Measurements from ENCODE around the gene TUBGCP2. TPM values are rescaled to one million over a fixed set of nuclear protein-coding genes. Genes with fewer than 3 reads are reported as not detected.

TUBGCP2 gene
- total RNA-seq, 1 experiment from 2014 or later, result 23.3 TPM

GRCh38 chr10:133349577-133350011 lies 40.9 kb upstream of the TUBGCP2 start:
- no peaks in the 10 kb centered on the region for H3K9me3 ChIP-seq (replicated peaks)
- no peaks in the 10 kb centered on the region for H3K27me3 ChIP-seq
- H3K4me1 ChIP-seq, result no peaks in the 10 kb centered on the region
- H3K27ac ChIP-seq, result no peak overlapping the region
- DNase-seq, result no peak
- H3K36me3 ChIP-seq, result no peaks in the 10 kb centered on the region
- H3K4me3 ChIP-seq, result no peak overlapping the region

GRCh38 chr10:133349160-133349568 lies 40.5 kb upstream of the TUBGCP2 start:
- no peaks in the 10 kb centered on the region for H3K36me3 ChIP-seq

DNA sequence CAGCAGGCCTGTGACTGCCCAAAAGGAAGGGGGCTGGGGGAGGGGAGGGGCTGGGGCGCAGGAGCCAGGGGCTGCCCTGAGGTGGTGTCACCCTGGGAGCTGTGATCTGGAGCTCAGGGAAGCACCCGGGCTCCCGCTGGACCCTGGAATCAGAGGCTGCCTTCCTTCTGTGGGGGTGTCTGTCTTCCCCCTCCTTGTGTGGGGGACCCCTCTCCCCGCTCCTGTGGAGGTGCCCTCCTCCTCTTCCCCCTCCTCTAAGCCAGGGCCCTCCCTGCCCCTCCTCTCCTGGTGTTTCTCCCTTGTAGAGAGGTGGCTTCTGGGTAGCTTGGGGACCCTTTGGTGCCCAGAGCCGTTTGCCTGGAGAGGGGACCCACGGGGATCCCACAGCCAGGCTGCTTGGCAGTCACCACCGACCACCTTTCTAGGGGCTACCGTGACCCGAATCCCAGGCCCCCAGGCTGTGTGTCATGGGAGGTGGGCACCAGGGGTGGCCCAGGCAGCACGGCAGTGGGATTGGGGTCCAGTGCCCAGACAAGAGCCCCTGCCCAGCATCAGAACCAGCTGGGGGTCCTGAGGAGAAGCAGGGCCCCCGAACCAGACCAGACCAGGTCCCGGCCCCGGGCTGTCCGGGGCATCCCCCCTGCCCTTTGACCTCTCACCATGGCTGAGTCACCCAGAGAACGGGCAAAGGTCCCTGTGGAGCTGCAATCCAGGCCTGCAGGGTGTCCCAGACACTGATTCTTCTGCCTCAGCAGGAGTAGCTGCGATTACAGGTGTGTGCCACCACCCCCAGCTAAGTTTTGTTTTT lies 39.2 kb upstream of the TUBGCP2 start:
- Histone ChIP-seq H3K4me1 (no peaks in the 10 kb centered on the region), H3K4me3 (no peak overlapping the region), H3K27me3 (no peaks in the 10 kb centered on the region), H3K36me3 (no peaks in the 10 kb centered on the region), H3K9me3 (replicated peaks) (no peaks in the 10 kb centered on the region), H3K27ac (no peak overlapping the region)
- no peak for DNase-seq

More at GRCh38 chr10:133349160-133349568, 40.5 kb upstream of the TUBGCP2 start:
- H3K9me3 ChIP-seq (replicated peaks), result no peaks in the 10 kb centered on the region
- no peak overlapping the region for H3K27ac ChIP-seq
- no peaks in the 10 kb centered on the region for H3K27me3 ChIP-seq
- H3K4me3 ChIP-seq, result no peak overlapping the region
- no peak for DNase-seq
- no peaks in the 10 kb centered on the region for H3K4me1 ChIP-seq

DNA sequence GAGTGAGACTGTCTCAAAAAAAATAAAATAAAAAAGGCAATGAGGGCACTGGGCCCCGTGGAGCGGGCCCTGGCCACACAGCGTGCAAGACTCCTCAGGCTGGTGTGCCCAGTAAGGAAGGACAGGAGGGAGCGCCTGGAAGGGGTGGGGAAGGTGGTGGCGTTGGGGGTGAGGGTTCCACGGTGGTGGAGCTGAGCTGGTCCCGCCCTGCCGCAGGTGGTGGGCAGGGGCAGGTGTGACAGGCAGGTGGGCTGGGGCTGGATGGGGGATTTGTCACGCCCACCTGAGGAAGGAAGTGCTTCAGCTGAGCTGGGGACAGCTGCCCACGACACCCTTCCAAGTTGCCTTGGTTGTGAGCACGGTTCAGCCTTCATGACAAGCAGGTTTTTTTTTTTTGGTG lies 37.7 kb upstream of the TUBGCP2 start:
- no peaks in the 10 kb centered on the region for H3K4me1 ChIP-seq
- DNase-seq, result no peak
- H3K36me3 ChIP-seq, result no peaks in the 10 kb centered on the region
- H3K27me3 ChIP-seq, result no peaks in the 10 kb centered on the region
- H3K4me3 ChIP-seq, result no peak overlapping the region
- no peaks in the 10 kb centered on the region for H3K9me3 ChIP-seq (replicated peaks)
- H3K27ac ChIP-seq, result no peak overlapping the region

- no peak for DNase-seq
- Histone ChIP-seq H3K4me3 (no peak overlapping the region), H3K27me3 (no peaks in the 10 kb centered on the region), H3K4me1 (no peaks in the 10 kb centered on the region), H3K36me3 (no peaks in the 10 kb centered on the region), H3K27ac (no peak overlapping the region), H3K9me3 (replicated peaks) (no peaks in the 10 kb centered on the region)
Observed at GRCh38 chr10:133344236-133344635, 35.6 kb upstream of the TUBGCP2 start.

DNA sequence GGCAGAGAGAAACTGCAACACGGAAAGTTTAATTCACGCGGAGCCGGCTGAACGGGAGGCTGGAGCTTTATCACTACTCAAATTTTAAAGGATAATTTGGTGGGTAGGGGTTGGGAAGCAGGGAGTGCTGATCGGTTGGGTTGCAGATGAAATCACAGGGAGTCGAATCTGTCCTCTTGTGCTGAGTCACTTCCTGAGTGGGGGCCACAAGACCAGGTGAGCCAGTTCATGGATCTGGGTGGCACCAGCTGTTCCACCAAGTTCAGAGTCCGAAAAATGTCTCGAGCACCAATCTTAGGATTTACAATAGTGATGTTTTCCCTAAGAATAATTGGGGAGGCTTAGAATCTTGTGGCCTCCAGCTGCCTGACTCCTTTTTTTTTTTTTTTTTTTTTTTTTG lies 34.9 kb upstream of the TUBGCP2 start:
- Histone ChIP-seq H3K4me3 (no peak overlapping the region), H3K27ac (no peak overlapping the region), H3K4me1 (no peaks in the 10 kb centered on the region), H3K27me3 (no peaks in the 10 kb centered on the region), H3K36me3 (no peaks in the 10 kb centered on the region), H3K9me3 (replicated peaks) (no peaks in the 10 kb centered on the region)
- no peak for DNase-seq

DNA sequence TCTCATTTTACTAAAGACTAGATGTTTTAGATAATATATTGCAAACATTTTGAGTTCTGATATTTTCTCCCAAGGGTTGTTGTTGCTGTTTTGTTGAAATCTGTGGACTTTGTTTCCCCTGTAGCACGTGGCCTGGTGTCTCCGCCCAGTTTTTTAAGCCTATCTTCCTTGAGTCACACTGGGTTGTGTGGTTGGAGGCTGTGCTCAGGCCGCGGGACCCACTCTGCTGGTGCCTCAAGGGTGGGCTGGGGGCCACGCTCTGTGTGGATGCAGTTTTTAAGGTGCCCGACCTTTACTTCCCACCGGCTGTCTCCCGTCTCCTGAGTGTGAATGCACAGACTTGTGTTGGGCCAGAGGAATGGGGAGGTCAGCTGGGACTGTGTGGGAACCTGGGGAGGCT lies 34.3 kb upstream of the TUBGCP2 start:
- no peak overlapping the region for H3K27ac ChIP-seq
- no peaks in the 10 kb centered on the region for H3K9me3 ChIP-seq (replicated peaks)
- no peaks in the 10 kb centered on the region for H3K4me1 ChIP-seq
- no peak for DNase-seq
- H3K36me3 ChIP-seq, result no peaks in the 10 kb centered on the region
- no peaks in the 10 kb centered on the region for H3K27me3 ChIP-seq
- no peak overlapping the region for H3K4me3 ChIP-seq

DNA sequence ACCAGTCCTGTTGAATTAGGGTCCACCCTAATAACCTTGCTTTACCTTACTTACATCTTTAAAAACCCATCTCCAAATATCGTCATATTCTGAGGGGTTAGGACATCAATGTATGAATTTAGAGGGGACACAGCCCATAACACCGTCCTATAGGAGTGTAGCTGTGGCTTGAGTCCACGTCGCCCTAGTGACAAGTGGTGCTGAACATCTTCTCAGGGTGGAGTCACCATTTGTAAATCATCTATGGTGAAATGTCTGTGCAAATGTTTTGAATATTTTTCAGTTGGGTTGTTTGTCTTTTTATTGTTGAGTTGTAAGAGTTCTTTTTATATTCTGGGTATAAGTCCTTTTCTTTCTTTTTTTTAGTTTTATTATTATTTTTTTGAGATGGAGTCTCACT lies 33.3 kb upstream of the TUBGCP2 start:
- Histone ChIP-seq H3K4me1 (no peaks in the 10 kb centered on the region), H3K27ac (no peak overlapping the region), H3K9me3 (replicated peaks) (no peaks in the 10 kb centered on the region), H3K27me3 (no peaks in the 10 kb centered on the region), H3K36me3 (no peaks in the 10 kb centered on the region), H3K4me3 (no peak overlapping the region)
- DNase-seq, result no peak

GRCh38 chr10:133339708-133340380 lies 31.2 kb upstream of the TUBGCP2 start:
- no peak for DNase-seq
- Histone ChIP-seq H3K27me3 (no peaks in the 10 kb centered on the region), H3K27ac (no peak overlapping the region), H3K9me3 (replicated peaks) (no peaks in the 10 kb centered on the region), H3K4me1 (no peaks in the 10 kb centered on the region), H3K4me3 (no peak overlapping the region), H3K36me3 (no peaks in the 10 kb centered on the region)

- H3K27ac ChIP-seq, result no peak overlapping the region
- H3K4me3 ChIP-seq, result no peak overlapping the region
- no peaks in the 10 kb centered on the region for H3K27me3 ChIP-seq
- H3K36me3 ChIP-seq, result no peaks in the 10 kb centered on the region
- DNase-seq, result no peak
- no peaks in the 10 kb centered on the region for H3K9me3 ChIP-seq (replicated peaks)
- no peaks in the 10 kb centered on the region for H3K4me1 ChIP-seq
Observed at GRCh38 chr10:133338080-133339071, 29.7 kb upstream of the TUBGCP2 start.

DNA sequence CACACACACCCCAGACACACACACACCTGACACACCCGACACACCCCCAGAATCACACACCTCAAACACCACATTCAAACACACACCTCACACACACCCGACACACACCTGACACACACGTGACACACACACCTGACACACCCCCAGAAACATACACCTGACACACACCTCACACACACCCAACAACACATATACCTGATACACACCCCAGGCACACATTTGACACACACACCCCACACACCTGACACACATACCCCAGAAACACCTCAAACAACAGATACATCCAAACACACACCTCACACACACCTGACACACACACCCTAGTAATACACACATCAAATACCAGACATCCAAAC lies 28.7 kb upstream of the TUBGCP2 start:
- H3K27ac ChIP-seq, result no peak overlapping the region
- no peak for DNase-seq
- no peaks in the 10 kb centered on the region for H3K36me3 ChIP-seq
- H3K4me3 ChIP-seq, result no peak overlapping the region
- H3K9me3 ChIP-seq (replicated peaks), result no peaks in the 10 kb centered on the region
- no peaks in the 10 kb centered on the region for H3K27me3 ChIP-seq
- no peaks in the 10 kb centered on the region for H3K4me1 ChIP-seq

DNA sequence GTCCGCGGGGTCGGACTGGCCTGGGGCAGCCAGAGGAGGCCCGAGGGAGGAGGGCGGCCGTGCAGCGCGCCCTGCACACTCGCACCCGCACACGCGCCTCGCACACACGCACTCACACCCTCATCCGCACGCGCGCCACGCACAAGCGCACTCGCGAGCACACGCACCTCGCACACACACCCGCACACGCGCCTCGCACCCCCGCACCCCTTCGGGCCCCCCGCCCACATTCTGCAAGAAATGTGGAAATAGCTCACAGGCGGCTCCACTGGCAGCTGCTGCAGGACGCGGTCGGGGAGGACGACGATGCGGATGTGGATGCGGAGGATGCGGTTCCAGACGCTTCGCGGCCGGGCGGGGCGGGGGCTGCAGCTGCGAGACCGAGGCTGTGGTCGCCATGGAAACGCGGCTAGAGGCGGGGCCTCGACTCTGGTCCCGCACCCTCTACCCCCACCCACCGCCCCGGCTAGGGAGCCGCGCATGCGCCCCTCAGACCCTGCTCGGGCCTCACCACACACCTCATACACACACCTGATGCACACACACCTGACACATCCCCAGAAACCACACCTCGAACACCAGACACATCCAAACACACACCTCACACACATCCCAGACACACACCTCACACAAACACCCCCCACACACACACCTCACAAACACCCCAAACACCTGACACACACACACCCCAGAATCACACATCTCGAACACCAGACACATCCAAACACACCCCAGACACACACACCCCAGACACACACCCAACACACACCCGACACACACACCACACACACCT lies 28.1 kb upstream of the TUBGCP2 start, which contains the start of gene CALY:
Gene CALY, minus strand, starts transcription at position 320 of the 793 bp plus-strand sequence. CDS start 7,907 bp downstream, outside the sequence.
- no peak for DNase-seq
- Histone ChIP-seq H3K27ac (no peak within 1 kb of the TSS), H3K36me3 (no peaks in the 10 kb centered on the region), H3K9me3 (replicated peaks) (no peaks in the 10 kb centered on the region), H3K4me1 (no peaks in the 10 kb centered on the region), H3K27me3 (no peaks in the 10 kb centered on the region), H3K4me3 (no peak within 1 kb of the TSS)

DNA sequence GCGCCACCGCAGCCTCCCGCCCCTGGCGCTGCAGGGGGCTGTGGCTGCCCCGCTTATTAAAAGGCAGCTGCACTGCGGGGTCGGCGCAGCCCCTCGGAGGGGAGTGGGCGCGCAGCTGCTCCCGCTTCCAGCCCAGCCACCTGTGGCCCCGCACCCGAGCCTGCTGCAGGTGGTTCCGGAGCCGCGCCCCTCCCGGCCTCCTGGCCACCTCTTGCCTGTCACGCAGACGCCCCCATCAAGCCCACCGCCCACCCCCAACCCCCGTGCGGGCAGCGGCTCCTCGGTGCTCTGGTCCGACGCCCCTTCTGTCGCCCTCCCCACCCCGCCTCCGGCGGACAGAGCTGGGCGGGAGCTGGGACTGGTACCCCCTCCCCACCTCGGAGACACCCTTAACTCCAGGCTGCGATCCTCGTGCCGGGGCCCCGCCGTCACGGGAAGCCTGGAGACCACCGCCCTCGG lies 27.5 kb upstream of the TUBGCP2 start:
- Histone ChIP-seq H3K4me1 (no peaks in the 10 kb centered on the region), H3K27ac (no peak overlapping the region), H3K9me3 (replicated peaks) (no peaks in the 10 kb centered on the region), H3K36me3 (no peaks in the 10 kb centered on the region), H3K4me3 (no peak overlapping the region), H3K27me3 (no peaks in the 10 kb centered on the region)
- DNase-seq, result no peak
